Epithelial cell of prostate (primary cell): Measurements from ENCODE around the gene ATF3.

ENCODE experiments used
- DNase-seq: peaks from one replicate; pipeline ENCODE4 v3.0.0-alpha.2; 2011; ENCODE audit warnings: low read depth, low spot score
- H3K27ac ChIP-seq: fragments of 450-650 bp; 2 replicates; pipeline ENCODE4 v1.5.1; 2017; ENCODE audit warnings: mild to moderate bottlenecking

Gene ATF3

DNA sequence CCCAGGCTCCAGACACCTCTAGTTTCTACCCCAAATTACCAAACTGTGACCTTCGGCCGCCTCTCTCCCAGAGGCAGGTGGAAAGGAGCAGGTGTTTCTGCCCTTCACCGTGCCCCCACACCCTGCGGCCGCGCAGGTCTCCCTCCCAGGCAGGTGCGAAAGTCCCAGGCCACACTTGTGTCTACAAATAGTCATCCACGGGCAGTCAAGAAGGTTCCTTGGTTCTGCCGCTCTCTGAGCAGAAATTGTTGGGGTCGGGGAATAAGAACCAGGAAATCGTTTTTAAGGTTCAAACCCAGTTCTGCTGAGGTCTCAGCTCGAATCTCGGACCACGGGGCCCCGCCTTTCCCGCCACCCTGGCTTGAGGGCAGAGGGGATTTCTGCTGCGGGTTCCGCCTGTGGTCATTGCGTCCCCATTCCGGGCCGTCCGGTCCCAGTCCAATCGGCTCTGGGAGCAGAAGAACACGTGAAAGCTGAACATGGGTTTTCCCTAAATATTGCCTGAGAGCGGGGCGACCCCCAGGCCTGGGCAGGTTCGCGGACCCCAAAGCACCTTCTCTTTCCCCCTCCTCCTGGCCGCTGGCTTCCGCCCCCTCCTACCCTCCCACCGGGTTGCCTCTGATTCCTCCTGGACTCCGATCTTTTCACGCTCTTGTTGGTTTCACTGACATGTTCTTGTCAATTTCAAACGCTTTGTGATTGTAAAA is 1.2 kb upstream of the ATF3 start:
- DNase-seq: no peak
- H3K27ac ChIP-seq: peak overlapping the region; percentile 77

DNA sequence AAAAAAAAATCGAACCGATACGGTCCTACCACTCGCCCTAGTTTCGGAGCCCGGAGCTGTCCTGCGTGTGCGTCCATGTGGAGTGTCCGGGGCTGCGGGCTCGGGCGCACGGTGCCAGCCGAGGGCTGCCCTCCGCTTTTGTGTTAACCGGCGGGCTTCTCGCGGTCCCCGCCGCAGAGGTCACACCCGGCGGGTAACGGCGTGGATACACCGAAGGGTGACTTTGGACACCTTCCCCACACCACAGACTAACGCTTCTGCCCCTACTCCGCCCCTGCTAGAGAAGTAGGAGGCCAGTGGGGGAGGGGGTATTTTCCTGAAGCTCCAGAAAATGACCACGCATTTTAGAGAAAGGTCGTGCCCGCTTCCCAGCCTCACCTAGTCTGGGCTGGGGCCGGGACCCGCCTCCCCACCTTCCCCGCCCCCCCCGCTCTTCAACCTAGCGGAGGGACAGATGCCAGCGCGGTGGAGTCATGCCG is 609 bp upstream of the ATF3 start:
- H3K27ac ChIP-seq: peak overlapping the region; percentile 77
- DNase-seq: no peak

DNA sequence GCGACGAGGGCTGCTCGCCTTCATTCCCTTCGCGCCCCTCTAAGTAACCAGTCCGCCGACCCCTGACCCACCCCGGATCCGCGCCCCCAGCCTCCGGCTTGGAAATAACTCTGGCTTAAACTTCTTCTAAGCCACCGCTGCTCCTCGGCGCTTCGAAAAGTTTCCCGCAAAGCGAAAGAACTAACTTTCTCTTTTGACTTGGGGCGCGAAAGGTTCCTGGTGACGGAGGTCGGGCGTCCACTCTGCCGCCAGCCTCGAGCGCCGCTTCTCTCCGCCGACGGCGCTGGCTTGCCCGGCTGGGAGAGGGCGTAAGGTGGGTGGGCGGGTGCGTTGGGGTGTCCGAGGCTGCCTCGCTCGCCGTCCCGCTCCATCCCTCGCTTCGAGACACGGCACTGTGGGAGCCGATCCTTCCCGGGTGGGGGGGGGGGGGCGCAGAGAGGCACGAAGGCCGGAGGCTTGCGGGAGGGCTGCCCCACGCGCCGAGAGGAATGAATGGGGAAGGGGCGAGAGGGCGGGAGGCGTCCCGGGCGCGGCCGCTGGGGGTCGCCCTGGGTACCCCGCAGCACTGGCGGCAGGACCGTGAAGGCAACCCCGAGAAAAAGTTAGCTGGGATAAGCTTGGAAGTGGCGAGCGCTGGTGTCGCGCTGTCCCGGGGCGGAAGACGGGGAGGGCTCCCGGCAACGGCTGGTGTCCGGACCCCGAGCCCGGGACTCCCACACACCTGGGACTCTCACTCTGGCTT is 569 bp downstream of the ATF3 start:
- peak overlapping the region; percentile 77 for H3K27ac ChIP-seq
- no peak for DNase-seq

DNA sequence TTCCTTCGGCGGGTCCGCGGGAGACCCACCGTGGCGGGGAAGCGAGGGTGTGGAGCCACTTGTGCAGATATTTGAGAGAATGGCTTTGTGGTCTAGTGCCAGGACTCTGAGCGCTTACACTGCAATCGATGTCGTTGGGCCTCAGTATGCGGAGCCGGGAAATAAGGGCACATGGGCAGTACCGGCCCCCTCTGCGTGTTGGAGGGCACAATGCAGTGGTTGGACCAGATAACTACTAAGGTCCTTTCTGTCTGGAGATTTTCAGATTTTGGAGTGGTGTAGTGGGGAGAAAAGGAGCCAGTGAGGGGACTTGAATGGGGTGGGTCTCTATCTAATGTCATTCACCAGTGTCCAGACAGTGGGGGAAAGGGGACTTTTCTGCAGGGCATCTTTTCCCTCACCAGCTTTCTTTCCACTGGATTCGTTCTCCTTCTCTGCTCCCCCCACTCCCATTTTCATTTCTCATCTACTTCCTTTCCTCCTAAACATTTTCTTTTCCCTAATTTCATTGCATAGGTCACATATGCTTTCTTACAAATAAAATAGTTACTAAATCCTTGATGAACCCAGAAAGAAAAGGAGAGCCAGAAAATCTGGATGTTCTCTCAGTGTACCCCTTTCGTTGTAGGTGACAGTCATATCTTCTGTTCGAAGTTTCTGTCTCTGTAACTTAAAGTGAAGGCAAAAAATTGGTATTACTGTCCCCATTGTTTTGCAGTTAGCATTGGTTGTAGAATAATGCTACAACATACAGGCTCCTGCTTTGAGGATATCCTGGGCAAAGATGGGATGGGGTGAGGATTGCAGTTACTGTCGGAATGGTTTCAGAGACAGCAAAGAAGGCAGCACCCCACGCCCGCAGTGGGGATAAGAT is 1.4 kb downstream of the ATF3 start:
- H3K27ac ChIP-seq: peak overlapping the region; percentile 77
- DNase-seq: no peak

DNA sequence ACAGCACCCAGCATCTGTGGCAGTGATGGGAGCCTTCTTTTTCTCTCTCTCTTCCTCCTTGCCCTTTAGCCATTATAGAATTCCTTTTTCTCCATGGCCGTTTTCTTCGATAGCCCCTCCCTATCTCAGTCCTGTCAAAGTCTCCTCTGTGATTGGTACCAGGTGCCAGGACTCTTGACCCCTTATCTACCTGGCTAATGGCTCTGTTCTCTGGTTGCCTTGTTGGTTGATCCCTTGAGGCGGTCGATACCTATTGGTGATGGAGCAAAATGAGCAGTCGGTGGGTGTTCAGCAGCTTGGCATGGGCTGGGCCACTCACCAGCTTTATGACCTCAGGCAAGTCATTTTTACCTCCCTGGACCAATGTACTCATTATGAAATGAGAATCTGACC is 2.0 kb downstream of the ATF3 start:
- H3K27ac ChIP-seq: no peak overlapping the region
- DNase-seq: no peak

GRCh38 chr1:212611000-212611948 is 2.7 kb downstream of the ATF3 start:
- H3K27ac ChIP-seq: no peak overlapping the region
- no peak for DNase-seq

GRCh38 chr1:212612041-212612961 is 3.7 kb downstream of the ATF3 start:
- no peak overlapping the region for H3K27ac ChIP-seq
- DNase-seq: no peak

DNA sequence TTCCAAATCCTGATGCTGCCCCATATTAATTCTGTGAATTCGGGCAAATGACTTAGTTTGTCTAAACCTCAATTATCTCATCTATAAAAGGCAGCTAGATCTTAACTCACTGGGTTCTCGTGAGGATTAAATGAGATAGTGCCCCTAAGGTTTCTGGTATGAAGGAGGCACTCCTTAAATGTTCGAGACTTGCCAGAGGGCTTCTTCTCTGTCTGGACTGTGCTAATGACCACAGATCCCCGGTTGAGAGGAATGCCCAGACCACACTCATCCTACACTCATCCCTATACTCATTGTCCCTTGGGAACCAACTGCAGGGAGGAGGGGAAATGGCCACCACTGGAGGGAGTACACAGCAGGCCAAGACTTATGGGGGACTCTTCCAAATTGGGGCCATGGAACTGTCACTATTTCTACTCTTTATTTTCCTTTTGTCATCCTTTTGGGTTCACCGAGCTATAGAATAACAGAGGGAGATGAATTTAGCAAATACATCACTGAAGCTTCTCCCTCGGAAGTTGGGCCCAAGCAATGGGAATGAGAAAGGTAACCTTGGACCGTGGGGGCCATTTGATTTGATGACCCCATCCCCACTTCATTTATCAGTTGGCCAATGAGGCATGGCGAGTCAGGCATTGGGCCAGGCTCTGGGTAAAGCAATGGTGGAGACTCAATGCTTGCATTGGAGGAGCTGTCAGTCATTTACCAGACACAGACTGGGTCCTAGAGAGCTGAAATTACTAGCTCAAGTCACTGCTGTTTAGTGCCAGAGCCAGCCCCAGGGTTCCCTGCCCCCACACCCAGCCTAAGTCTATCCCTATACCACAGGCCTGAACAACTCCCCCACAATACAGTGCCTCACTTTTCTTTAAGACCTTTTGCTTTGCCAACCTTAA is 5.1 kb downstream of the ATF3 start:
- no peak overlapping the region for H3K27ac ChIP-seq
- DNase-seq: no peak

GRCh38 chr1:212614453-212615200 is 6.1 kb downstream of the ATF3 start:
- H3K27ac ChIP-seq: no peak overlapping the region
- DNase-seq: no peak

DNA sequence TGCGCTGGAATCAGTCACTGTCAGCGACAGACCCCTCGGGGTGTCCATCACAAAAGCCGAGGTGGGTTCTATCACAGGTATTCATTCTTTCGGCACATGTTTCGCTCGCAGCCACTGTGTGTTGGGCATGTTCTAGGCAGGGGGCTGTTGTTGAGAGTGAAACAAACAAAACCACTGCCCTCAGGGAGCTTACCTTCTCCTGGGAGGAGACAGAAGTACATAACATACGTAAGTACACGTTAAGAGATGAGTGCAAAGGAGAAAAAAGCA is 6.6 kb downstream of the ATF3 start:
- no peak overlapping the region for H3K27ac ChIP-seq
- DNase-seq: no peak

DNA sequence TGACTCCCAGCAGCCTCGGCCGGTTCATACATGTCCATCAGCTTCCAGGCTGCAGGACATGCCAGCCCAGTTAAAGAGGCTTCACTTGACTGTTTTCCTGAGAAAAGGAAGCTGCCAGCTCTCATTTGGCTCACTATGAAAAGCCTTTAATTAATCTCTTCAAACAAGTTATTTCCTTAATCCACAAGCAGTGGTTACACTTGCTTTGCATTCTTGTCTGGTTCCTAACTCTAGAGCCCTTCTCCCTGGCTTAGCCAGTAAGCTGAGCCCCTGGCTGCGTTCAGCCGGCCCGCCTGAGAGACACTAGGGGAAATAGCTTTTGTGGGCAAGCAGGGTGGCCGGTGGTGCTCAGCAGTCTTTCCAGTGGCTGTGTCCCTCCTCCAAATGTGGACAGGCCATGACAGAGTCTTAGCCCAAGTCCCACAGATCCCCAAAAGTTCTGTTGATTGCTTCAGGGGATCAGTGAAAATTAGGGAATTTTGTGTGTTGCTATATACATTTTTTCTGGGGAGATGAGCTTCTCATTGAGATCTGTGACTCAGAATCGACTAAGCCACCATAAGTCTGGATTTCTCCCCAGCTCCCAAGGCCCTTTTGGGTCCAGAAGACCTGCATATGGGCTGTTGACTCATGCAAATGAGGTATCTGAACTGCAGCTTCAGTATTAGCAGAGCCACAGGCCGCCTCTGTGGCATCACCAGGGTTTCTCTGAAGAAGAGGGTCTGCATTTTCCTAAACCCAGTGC is 10.1 kb downstream of the ATF3 start:
- no peak for DNase-seq
- H3K27ac ChIP-seq: no peak overlapping the region

GRCh38 chr1:212620293-212620692 is 11.7 kb downstream of the ATF3 start:
- DNase-seq: no peak
- no peak overlapping the region for H3K27ac ChIP-seq

- DNase-seq: no peak
- no peak overlapping the region for H3K27ac ChIP-seq
Observed at GRCh38 chr1:212621043-212621948, 12.7 kb downstream of the ATF3 start.

DNA sequence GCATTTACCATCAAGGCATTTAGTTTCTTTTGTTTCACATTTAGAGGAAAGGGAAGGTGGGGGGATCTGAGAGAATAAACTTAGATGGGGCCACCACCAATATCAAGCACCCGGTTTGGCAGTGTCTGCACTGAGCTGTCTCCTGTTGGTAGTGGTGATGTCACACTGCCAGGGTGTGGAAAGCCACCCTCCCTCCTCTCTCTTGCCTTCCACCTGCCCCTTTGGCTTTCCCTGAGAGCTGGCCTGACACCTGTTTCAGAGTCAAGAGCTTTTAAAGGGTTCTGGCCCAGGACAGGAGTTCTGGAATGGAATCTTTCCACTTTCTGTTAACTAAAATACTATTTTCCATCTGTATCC is 13.4 kb downstream of the ATF3 start:
- no peak for DNase-seq
- H3K27ac ChIP-seq: no peak overlapping the region

DNA sequence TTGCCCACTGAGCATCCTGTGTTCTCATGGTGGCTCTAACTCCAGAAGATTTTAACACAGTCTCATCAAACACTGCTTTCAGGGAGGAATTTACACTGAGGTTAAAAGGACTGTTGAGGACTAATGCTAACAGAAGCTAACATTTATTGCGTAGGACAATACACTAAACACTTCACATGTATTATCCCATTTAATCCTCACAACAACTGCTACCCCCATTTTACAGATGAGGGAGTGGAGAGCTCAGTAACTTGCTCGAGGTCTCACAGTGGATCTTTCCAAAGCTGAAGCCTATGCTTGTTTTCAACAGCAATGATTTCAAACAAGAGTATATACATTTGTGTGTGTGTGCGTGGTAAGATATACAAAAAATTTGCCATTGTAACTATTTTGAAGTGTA is 13.9 kb downstream of the ATF3 start:
- DNase-seq: no peak
- H3K27ac ChIP-seq: no peak overlapping the region

DNA sequence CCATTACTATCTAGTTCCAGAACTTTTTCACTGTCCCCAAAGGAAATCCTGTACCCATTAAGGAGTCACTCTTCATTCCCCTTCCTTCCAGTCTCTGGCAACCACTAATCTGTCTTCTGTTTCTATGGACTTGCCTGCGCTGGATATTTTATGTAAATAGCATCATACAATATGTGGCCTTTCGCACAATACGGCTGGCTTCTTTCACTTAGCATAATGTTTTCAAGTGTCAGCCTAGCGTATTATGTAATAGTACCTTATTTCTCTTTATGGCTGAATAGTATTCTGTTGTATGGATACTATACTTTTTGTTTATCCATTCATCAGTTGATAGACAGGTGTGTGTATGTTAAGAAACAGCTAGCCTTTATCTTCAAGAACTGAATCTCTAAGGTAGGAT is 14.3 kb downstream of the ATF3 start:
- no peak overlapping the region for H3K27ac ChIP-seq
- DNase-seq: no peak
